Measurements from ENCODE around the gene COQ10B.
"Not testable (repeated sequence)": the region's sequence is repeated elsewhere in the genome, so short reads cannot be mapped to it uniquely, and the experiment has no call there.

COQ10B gene

GRCh38 chr2:197423307-197423706, 30.0 kb upstream of the COQ10B start:
- TF ChIP-seq CTCF (IDR thresholded peaks at IDR 0.05; ENCODE audit: low read depth, low read length), result no peak
- in situ Hi-C loops (cut with HindIII; ENCODE audit: low sequenced_read_pairs), result no loop called here
- DNase-seq (ENCODE audit: low read depth, low spot score), result no peak
- H3K4me3 ChIP-seq (ENCODE audit: low read depth, low read length), result no peak overlapping the region

- in situ Hi-C loops (cut with HindIII; ENCODE audit: low sequenced_read_pairs), result no loop called here
- DNase-seq (ENCODE audit: low read depth, low spot score), result no peak
- no peak overlapping the region for H3K4me3 ChIP-seq (ENCODE audit: low read depth, low read length)
- no peak for TF ChIP-seq CTCF (IDR thresholded peaks at IDR 0.05; ENCODE audit: low read depth, low read length)
Measured at GRCh38 chr2:197425550-197425949, 27.8 kb upstream of the COQ10B start.

- DNase-seq (ENCODE audit: low read depth, low spot score), result no peak
- H3K4me3 ChIP-seq (ENCODE audit: low read depth, low read length), result no peak overlapping the region
- no peak for TF ChIP-seq CTCF (IDR thresholded peaks at IDR 0.05; ENCODE audit: low read depth, low read length)
- in situ Hi-C loops (cut with HindIII; ENCODE audit: low sequenced_read_pairs), result no loop called here
Measured at GRCh38 chr2:197426723-197427603, 26.4 kb upstream of the COQ10B start.

- in situ Hi-C loops (cut with HindIII; ENCODE audit: low sequenced_read_pairs), result no loop called here
- no peak overlapping the region for H3K4me3 ChIP-seq (ENCODE audit: low read depth, low read length)
- TF ChIP-seq CTCF (IDR thresholded peaks at IDR 0.05; ENCODE audit: low read depth, low read length), result no peak
- DNase-seq (ENCODE audit: low read depth, low spot score), result no peak
Measured at GRCh38 chr2:197427986-197428385, 25.4 kb upstream of the COQ10B start.

- in situ Hi-C loops (cut with HindIII; ENCODE audit: low sequenced_read_pairs), result no loop called here
- DNase-seq (ENCODE audit: low read depth, low spot score), result no peak
- H3K4me3 ChIP-seq (ENCODE audit: low read depth, low read length), result no peak overlapping the region
- no peak for TF ChIP-seq CTCF (IDR thresholded peaks at IDR 0.05; ENCODE audit: low read depth, low read length)
Measured at GRCh38 chr2:197431858-197432257, 21.5 kb upstream of the COQ10B start.

- DNase-seq (ENCODE audit: low read depth, low spot score); H3K4me3 ChIP-seq (ENCODE audit: low read depth, low read length); in situ Hi-C loops (cut with HindIII; ENCODE audit: low sequenced_read_pairs): not testable (repeated sequence)
Measured at GRCh38 chr2:197432527-197432926, 20.8 kb upstream of the COQ10B start.

- H3K4me3 ChIP-seq (ENCODE audit: low read depth, low read length), result peak overlapping the region; percentile 84
- peak; percentile 17 for DNase-seq (ENCODE audit: low read depth, low spot score)
- no peak for TF ChIP-seq CTCF (IDR thresholded peaks at IDR 0.05; ENCODE audit: low read depth, low read length)
- in situ Hi-C loops (cut with HindIII; ENCODE audit: low sequenced_read_pairs), result no loop called here
Measured at GRCh38 chr2:197433780-197434438, 19.4 kb upstream of the COQ10B start.

Data from astrocyte of the spinal cord (primary cell).